HUES64 (cell line): ENCODE results near the gene MYH9.
"Not testable (repeated sequence)": the region's sequence is repeated elsewhere in the genome, so short reads cannot be mapped to it uniquely, and the experiment has no call there.

ENCODE experiments used
- H3K27ac ChIP-seq: 2 replicates; pipeline ENCODE4 v1.7.0; 2013; ENCODE audit warnings: low read depth, low read length, inconsistent platforms
- H3K27me3 ChIP-seq: 2 replicates; pipeline ENCODE4 v1.6.1; 2013; ENCODE audit warnings: mild to moderate bottlenecking, low read length; ENCODE audit not compliant: insufficient read depth
- H3K36me3 ChIP-seq: 2 replicates; pipeline ENCODE4 v1.6.1; 2013; ENCODE audit warnings: mild to moderate bottlenecking, low read length; ENCODE audit not compliant: insufficient read depth
- H3K4me1 ChIP-seq: 2 replicates; pipeline ENCODE4 v1.6.1; 2013; ENCODE audit warnings: mild to moderate bottlenecking, low read length, moderate library complexity; ENCODE audit not compliant: insufficient read depth
- H3K4me3 ChIP-seq: 2 replicates; pipeline ENCODE4 v1.5.1; 2013; ENCODE audit warnings: mild to moderate bottlenecking, low read length, moderate library complexity
- H3K9ac ChIP-seq: 2 replicates; pipeline ENCODE4 v1.6.1; 2013; ENCODE audit warnings: mild to moderate bottlenecking, low read depth, low read length
- H3K9me3 ChIP-seq: 2 replicates; pipeline ENCODE4 v1.6.1; 2013; ENCODE audit warnings: low read depth, low read length; ENCODE audit not compliant: insufficient read depth
- WGBS: fragments of 150-250, 120-280 bp; methylation state at CpG from one replicate; pipeline ENCODE4 v1.1.7; 2013; ENCODE audit warnings: missing lambda C conversion rate; 5-methylcytosine and 5-hydroxymethylcytosine counted together

Gene MYH9

DNA sequence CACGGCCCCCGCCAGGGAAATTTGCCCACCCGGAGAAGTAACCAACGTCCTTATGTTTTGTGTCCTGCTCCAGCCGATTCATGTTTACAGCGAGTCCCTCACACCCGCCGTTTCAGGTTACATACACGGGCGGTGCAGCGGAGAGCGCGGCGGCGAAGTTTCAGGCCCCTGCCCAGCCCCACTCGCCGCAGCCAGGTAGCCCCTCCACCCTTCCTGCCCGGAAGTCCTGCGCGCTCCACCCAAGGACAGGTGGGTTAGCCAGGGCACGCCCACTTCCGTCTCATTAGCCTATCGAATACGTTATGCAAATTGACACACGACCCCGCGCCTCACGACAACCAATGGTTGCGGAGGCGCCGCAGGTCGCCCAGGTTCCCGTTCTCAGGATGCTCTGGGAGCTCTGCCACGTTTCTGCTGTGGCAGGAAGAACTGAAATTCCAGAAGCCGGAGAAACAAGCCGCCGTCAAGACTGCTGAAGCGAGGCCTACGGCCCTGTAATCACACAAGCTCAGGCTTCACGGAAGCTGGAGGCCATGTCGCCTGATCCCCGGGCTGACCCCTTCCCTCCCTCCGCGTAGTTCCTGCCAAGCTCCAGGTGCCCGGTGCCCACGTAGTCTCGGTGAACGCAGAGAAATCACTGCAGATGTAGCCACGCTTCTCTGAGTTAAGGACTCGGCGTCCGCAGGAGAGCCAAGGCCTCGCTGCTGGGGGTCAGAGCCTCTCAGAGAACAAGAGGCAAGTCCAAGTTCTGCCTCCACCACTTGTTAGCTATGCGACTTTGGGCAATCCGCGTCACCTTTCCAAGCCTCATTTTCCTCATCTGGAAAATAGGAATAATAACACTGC, 22.4 kb upstream of the MYH9 start:
- 7% methylated on average over 56 of the region's 56 CpGs for WGBS
- H3K27me3 ChIP-seq, result no peaks in the 10 kb centered on the region
- H3K4me3 ChIP-seq, result peak overlapping the region; percentile 47
- H3K36me3 ChIP-seq, result no peaks in the 10 kb centered on the region
- H3K9ac ChIP-seq, result peak overlapping the region; percentile 79
- H3K27ac ChIP-seq, result peak overlapping the region; percentile 96
- no peaks in the 10 kb centered on the region for H3K9me3 ChIP-seq
- H3K4me1 ChIP-seq, result 0 out of 2 replicates have a peak, but pooled peaks cover 7% of the 10 kb centered on the region

DNA sequence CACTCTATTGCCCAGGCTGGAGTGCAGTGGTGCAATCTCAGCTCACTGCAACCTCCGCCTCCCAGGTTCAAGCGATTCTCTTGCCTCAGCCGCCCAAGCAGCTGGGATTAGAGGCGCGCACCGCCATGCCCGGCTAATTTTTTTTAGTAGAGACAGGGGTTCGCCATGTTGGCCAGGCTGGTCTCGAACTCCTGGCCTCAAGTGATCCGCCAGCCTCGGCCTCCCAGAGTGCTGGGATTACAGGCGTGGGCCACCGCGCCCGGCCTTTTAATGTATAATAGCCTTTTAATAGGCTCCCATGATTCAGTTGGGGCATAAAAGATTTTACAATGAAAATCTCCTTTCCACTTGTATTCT, 21.8 kb upstream of the MYH9 start:
- not testable (repeated sequence) for H3K36me3 ChIP-seq, H3K4me1 ChIP-seq, H3K9me3 ChIP-seq, H3K27me3 ChIP-seq
- 75% methylated on average over 15 of the region's 15 CpGs for WGBS
- peak overlapping the region; percentile 96 for H3K27ac ChIP-seq
- H3K9ac ChIP-seq, result peak overlapping the region; percentile 59
- H3K4me3 ChIP-seq, result peak overlapping the region; percentile 47

DNA sequence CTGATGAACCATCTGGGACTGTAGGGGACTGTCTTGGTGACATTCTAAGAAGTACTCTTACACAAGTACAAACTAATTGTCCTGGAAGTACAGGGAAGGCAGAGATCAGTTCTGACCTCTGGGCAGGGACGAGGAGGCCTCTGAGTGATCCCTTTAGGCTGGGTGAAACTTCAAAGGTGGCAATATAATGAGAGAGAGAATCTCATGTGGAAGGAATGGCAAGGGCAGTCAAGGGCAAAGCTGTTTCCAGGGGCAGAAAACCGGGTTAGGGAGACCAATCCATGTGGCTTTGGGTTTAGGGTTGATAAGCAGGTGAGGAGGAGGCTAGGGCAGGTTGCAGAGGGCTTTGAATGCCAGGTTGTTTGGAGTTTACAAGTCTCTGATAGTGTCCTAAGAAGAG, 21.3 kb upstream of the MYH9 start:
- Histone ChIP-seq H3K36me3 (no peaks in the 10 kb centered on the region), H3K9ac (peak overlapping the region; percentile 59; the same call in 1 of the 2 replicates), H3K4me3 (peak overlapping the region; percentile 47; the same call in 1 of the 2 replicates), H3K27ac (peak overlapping the region; percentile 96; the same call in 1 of the 2 replicates), H3K27me3 (no peaks in the 10 kb centered on the region), H3K4me1 (0 out of 2 replicates have a peak, but pooled peaks cover 7% of the 10 kb centered on the region), H3K9me3 (no peaks in the 10 kb centered on the region)
- 85% methylated on average over 2 of the region's 2 CpGs for WGBS

DNA sequence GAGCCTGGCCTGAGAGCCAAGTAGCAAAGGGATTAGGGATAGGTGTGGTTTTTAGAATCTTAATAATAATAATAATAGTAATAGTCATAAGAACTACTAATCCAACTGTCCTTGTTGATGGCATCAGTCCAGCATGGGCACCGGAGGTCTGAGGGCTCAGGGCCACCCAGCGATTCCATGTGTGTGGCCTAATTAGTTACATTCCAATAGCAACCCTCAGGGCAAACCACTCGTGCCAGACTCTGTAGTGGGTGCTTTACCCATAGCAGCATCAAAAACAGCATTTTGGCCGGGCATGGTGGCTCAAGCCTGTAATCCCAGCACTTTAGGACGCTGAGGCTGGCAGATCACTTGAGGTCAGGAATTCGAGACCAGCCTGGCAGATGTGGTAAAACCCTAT, 19.0 kb upstream of the MYH9 start:
- H3K27ac ChIP-seq, result no peak overlapping the region
- no peak overlapping the region for H3K9ac ChIP-seq
- WGBS, result 87% methylated on average over 6 of the region's 6 CpGs
- H3K9me3 ChIP-seq, result no peaks in the 10 kb centered on the region
- no peaks in the 10 kb centered on the region for H3K27me3 ChIP-seq
- H3K4me3 ChIP-seq, result no peak overlapping the region
- H3K36me3 ChIP-seq, result no peaks in the 10 kb centered on the region
- H3K4me1 ChIP-seq, result 0 out of 2 replicates have a peak, but pooled peaks cover 7% of the 10 kb centered on the region

DNA sequence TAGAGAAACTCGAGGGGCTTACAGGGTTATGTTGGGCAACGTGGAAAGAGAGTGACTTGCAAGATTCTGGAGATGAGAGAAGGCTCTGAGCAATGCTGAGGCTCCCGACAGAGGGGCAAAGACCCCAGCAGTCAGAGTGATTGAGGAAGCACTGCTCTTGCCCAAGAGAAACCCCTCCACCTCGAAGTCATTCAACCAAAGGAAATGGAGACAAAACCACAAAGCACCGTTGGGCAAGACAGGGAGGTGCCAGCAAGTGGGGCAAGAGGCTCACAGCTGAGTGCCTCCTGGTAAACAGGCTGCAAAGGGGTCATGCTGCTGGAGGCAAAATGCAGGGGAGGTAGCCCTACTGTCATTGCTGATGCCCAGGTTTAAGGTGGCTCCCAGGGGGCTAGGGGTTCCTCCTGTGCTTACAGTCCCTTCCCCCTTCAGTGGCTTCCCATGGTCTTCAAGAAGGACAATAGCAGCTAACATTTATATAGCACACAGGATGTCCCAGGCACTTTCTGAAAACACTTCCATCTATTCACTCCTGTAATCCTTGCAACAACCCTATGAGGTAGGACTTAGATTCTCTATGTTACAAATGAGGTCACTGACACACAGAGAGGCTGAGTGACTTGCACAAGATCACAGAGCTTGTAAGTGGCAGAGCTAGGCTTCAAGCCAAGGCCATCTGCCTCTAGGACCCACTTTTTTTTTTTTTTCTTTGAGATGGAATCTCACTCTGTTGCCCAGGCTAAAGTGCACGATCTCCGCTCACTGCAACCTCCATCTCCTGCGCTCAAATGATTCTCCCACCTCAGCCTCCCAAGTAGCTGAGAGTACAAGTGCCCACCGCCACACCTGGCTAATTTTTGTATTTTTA, 18.1 kb upstream of the MYH9 start:
- WGBS, result 84% methylated on average over 9 of the region's 9 CpGs

DNA sequence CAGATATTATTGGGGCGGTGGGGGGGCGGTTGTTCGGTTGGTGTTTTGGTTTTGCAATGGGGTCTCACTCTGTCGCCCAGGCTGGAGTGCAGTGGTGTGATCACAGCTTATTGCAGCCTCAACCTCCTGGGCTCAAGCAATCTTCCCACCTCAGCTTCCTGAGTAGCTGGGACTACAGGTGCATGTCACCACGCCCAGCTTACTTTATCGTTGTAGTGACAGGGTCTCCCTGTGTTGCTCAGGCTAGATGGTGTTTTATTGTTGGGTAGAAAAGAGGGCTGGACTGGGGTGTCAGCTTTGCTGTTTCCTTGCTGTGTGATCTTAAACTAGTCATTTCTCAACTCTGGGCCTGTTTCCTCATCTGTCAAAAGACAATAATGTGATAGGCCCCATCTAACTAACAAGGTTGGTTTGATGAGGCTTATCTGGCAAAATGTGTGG, 17.5 kb upstream of the MYH9 start:
- H3K4me1 ChIP-seq, result 0 out of 2 replicates have a peak, but pooled peaks cover 7% of the 10 kb centered on the region

More for the DNA sequence above, 18.1 kb upstream of the MYH9 start:
- Histone ChIP-seq H3K4me3 (no peak overlapping the region), H3K9ac (no peak overlapping the region), H3K36me3 (no peaks in the 10 kb centered on the region), H3K9me3 (no peaks in the 10 kb centered on the region), H3K27ac (no peak overlapping the region), H3K27me3 (no peaks in the 10 kb centered on the region), H3K4me1 (0 out of 2 replicates have a peak, but pooled peaks cover 7% of the 10 kb centered on the region)

DNA sequence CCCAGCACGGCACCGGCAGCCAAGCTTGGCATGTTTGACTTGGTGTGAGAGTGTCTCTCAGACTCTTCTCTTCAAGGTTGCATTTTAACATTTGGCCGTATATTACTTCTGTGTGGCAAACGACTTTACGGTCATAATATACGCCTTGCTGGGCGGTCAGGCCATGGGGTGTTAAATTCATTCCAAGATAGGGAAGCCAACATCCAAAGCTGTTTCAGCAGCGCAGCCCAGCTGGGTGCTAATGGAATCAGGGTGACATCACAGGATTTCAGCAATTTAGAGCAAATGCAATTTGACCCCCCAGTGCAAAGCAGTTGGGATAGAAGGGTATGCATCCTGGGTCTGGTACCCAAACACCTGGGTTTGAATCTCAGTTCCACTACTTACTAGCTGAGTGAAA, 16.7 kb upstream of the MYH9 start:
- H3K4me1 ChIP-seq, result 0 out of 2 replicates have a peak, but pooled peaks cover 7% of the 10 kb centered on the region

More for the DNA sequence above, 17.5 kb upstream of the MYH9 start:
- no peak overlapping the region for H3K27ac ChIP-seq
- H3K36me3 ChIP-seq, result no peaks in the 10 kb centered on the region
- no peak overlapping the region for H3K9ac ChIP-seq
- no peak overlapping the region for H3K4me3 ChIP-seq
- 96% methylated on average over 6 of the region's 6 CpGs for WGBS
- H3K27me3 ChIP-seq, result no peaks in the 10 kb centered on the region
- H3K9me3 ChIP-seq, result no peaks in the 10 kb centered on the region

DNA sequence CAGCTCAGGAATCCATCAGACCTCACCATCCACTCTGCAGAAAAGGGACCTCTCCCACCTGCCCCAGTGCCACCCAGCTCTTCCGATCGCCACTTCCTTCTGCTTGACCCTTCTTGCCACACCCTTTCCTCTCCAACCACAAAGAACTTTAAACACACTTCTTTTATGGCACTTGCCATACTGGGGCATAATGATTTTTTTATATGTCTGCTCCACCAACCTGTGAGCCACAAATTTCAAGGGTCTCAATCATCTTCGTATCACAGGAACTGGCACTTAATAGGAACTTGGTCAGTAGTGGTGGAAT, 11.7 kb upstream of the MYH9 start:
- H3K9ac ChIP-seq, result no peak overlapping the region
- no peak overlapping the region for H3K4me3 ChIP-seq
- H3K27ac ChIP-seq, result no peak overlapping the region
- H3K4me1 ChIP-seq, result 0 out of 2 replicates have a peak, but pooled peaks cover 8% of the 10 kb centered on the region
- no peaks in the 10 kb centered on the region for H3K27me3 ChIP-seq
- H3K9me3 ChIP-seq, result no peaks in the 10 kb centered on the region
- 91% methylated on average over 3 of the region's 3 CpGs for WGBS
- no peaks in the 10 kb centered on the region for H3K36me3 ChIP-seq

More for the DNA sequence above, 16.7 kb upstream of the MYH9 start:
- 81% methylated on average over 8 of the region's 8 CpGs for WGBS
- no peaks in the 10 kb centered on the region for H3K27me3 ChIP-seq
- no peaks in the 10 kb centered on the region for H3K9me3 ChIP-seq
- H3K9ac ChIP-seq, result no peak overlapping the region
- no peak overlapping the region for H3K27ac ChIP-seq
- H3K4me3 ChIP-seq, result no peak overlapping the region
- no peaks in the 10 kb centered on the region for H3K36me3 ChIP-seq

DNA sequence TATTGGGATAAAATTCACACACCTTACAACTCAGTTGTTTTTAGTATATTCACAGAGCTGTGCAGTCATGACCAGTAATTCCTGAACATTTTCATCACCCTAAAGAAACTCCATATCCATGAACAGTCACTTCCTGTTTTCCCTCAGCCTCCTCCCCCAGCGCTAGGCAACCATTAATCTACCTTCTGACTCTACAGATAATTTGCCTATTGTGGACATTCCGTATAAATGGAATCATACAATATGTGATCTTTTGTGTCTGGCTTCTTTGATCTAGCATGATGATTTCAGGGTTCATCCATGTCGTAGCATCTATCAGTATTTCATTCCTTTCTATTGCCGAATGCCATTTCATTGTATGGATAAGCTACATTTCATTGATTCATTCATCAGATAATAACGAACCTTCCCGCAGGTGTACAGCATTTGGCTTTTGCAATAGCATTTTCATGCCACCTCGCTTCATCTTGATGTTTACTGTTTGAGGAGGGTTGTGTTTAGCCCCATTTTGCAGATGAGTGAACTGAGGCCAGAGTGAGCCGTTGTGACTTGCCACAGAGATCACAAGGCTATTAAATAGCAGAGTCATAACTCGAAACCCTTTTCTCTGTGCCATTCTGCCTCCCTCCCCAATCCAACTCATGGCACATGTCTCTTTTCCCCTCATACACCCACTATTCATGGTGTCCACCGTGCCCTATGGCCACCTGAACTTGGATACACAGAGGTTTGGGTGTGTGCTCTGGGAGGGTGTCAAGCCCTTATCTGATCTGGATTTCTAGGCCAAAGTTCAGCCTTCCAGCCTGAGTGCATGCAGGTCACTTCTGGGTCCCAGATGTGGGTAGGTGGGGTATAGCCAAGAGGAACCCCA, 11.1 kb upstream of the MYH9 start:
- Histone ChIP-seq H3K27ac (no peak overlapping the region), H3K4me1 (0 out of 2 replicates have a peak, but pooled peaks cover 8% of the 10 kb centered on the region)
- 93% methylated on average over 10 of the region's 10 CpGs for WGBS

DNA sequence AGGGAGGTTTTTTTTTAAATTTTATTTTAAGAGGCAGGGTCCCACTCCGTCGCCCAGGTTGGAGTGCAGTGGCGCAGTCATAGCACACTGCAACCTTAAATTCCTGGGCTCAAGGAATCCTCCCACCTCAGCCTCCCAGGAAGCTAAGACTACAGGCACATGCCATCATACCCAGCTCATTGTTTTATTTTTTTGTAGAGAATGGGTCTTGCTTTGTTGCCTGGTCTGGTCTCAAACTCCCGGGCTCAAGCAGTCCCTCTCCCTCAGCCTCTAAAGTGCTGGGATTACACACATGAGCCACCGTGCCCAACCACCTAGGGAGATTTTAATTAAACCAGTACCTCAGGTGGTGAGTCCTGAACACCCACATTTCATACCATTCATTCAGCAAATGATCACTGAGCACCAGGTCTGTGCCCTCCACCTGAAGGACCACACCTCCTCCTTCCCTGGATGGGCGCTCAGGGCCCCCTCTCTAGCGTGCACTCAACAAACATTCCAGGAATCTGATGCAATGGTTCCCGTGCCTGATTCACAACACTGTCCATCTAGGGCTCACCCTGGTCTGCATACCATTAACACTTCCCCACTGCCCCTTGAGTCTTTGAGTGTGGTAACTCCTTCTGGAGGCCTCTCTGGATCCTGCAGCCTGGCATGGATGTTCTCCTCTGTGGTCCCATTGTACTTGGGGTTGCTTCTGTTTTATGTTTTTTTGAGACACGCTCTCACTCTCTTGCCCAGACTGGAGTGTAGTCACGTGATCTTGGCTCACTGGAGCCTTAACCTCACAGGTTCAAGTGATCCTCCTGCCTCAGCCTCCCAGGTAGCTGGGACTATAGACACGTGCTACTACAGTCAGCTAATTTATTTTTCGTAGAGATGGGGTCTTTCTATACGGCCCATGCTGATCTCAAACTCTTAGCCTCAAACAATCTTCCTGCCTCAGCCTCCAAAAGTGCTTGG, 9.6 kb upstream of the MYH9 start:
- H3K4me3 ChIP-seq, result no peak overlapping the region
- H3K36me3 ChIP-seq, result no peaks in the 10 kb centered on the region
- H3K27me3 ChIP-seq, result no peaks in the 10 kb centered on the region
- H3K27ac ChIP-seq, result no peak overlapping the region
- WGBS, result 82% methylated on average over 13 of the region's 13 CpGs
- 0 out of 2 replicates have a peak, but pooled peaks cover 8% of the 10 kb centered on the region for H3K4me1 ChIP-seq
- no peaks in the 10 kb centered on the region for H3K9me3 ChIP-seq
- no peak overlapping the region for H3K9ac ChIP-seq

More for the DNA sequence above, 11.1 kb upstream of the MYH9 start:
- Histone ChIP-seq H3K9ac (no peak overlapping the region), H3K9me3 (no peaks in the 10 kb centered on the region), H3K27me3 (no peaks in the 10 kb centered on the region), H3K36me3 (no peaks in the 10 kb centered on the region), H3K4me3 (no peak overlapping the region)
